ENCODE measurements around the gene KCNT1. TPM values are rescaled to one million over a fixed set of nuclear protein-coding genes. Genes with fewer than 3 reads are reported as not detected.

The KCNT1 gene
- total RNA-seq, 1 experiment from 2014 or later, result not detected

- H3K36me3 ChIP-seq (ENCODE audit: insufficient read depth, low read length), result no peaks in the 10 kb centered on the region
- no peaks in the 10 kb centered on the region for H3K9me2 ChIP-seq (replicated peaks; ENCODE audit: insufficient read depth, low read length)
- DNase-seq, result no peak
- H3K4me2 ChIP-seq (ENCODE audit: low read depth, low read length, poor library complexity, severe bottlenecking), result no peak overlapping the region
- H2AFZ ChIP-seq (ENCODE audit: low read length), result no peak overlapping the region
- no peaks in the 10 kb centered on the region for H3K27me3 ChIP-seq (ENCODE audit: low read length)
- H3K9me3 ChIP-seq (ENCODE audit: low read length), result no peaks in the 10 kb centered on the region
- H3K9ac ChIP-seq (ENCODE audit: low read length), result no peak overlapping the region
- H3K4me1 ChIP-seq (ENCODE audit: low read length), result no peaks in the 10 kb centered on the region
- H4K20me1 ChIP-seq (ENCODE audit: insufficient read depth, low read depth, low read length), result no peaks in the 10 kb centered on the region
- H3K79me2 ChIP-seq (ENCODE audit: low read length), result peaks cover 66% of the 10 kb centered on the region
- no peak overlapping the region for H3K4me3 ChIP-seq (ENCODE audit: low read length)
- H3K27ac ChIP-seq (ENCODE audit: low read length), result no peak overlapping the region
Observed at GRCh38 chr9:135839516-135839915, 137.5 kb downstream of the KCNT1 start.

GRCh38 chr9:135840107-135840506, 138.1 kb downstream of the KCNT1 start:
- Histone ChIP-seq H3K9me3 (ENCODE audit: low read length) (no peaks in the 10 kb centered on the region), H4K20me1 (ENCODE audit: insufficient read depth, low read depth, low read length) (no peaks in the 10 kb centered on the region), H3K9ac (ENCODE audit: low read length) (no peak overlapping the region), H3K27me3 (ENCODE audit: low read length) (no peaks in the 10 kb centered on the region), H3K79me2 (ENCODE audit: low read length) (peaks cover 63% of the 10 kb centered on the region), H3K4me1 (ENCODE audit: low read length) (no peaks in the 10 kb centered on the region), H3K9me2 (replicated peaks; ENCODE audit: insufficient read depth, low read length) (no peaks in the 10 kb centered on the region), H2AFZ (ENCODE audit: low read length) (no peak overlapping the region), H3K27ac (ENCODE audit: low read length) (no peak overlapping the region), H3K4me3 (ENCODE audit: low read length) (no peak overlapping the region), H3K4me2 (ENCODE audit: low read depth, low read length, poor library complexity, severe bottlenecking) (no peak overlapping the region), H3K36me3 (ENCODE audit: insufficient read depth, low read length) (no peaks in the 10 kb centered on the region)
- DNase-seq, result no peak

GRCh38 chr9:135840539-135840938, 138.6 kb downstream of the KCNT1 start:
- Histone ChIP-seq H3K27me3 (ENCODE audit: low read length) (no peaks in the 10 kb centered on the region), H3K9me3 (ENCODE audit: low read length) (no peaks in the 10 kb centered on the region), H3K36me3 (ENCODE audit: insufficient read depth, low read length) (no peaks in the 10 kb centered on the region), H3K9me2 (replicated peaks; ENCODE audit: insufficient read depth, low read length) (no peaks in the 10 kb centered on the region), H3K79me2 (ENCODE audit: low read length) (peaks cover 61% of the 10 kb centered on the region), H3K4me1 (ENCODE audit: low read length) (no peaks in the 10 kb centered on the region), H3K4me3 (ENCODE audit: low read length) (no peak overlapping the region), H3K9ac (ENCODE audit: low read length) (no peak overlapping the region), H3K27ac (ENCODE audit: low read length) (no peak overlapping the region), H4K20me1 (ENCODE audit: insufficient read depth, low read depth, low read length) (no peaks in the 10 kb centered on the region), H2AFZ (ENCODE audit: low read length) (no peak overlapping the region), H3K4me2 (ENCODE audit: low read depth, low read length, poor library complexity, severe bottlenecking) (no peak overlapping the region)
- DNase-seq, result no peak

Other genes with a start within 250 kb of the KCNT1 start
- gene PPP1R26, start 222.4 kb upstream of the KCNT1 start, total RNA-seq (2014; rRNA removed; shearing (Covaris generic); ENCODE audit: low replicate concordance), result 0.22 and 1.2 TPM in 2 replicates
- 47.9 and 51.9 TPM in 2 replicates for gene MRPS2, start 201.5 kb upstream of the KCNT1 start, total RNA-seq (2014; rRNA removed; shearing (Covaris generic); ENCODE audit: low replicate concordance)
- gene LCN1, start 180.7 kb upstream of the KCNT1 start, total RNA-seq (2014; rRNA removed; shearing (Covaris generic); ENCODE audit: low replicate concordance), result not detected in 2 replicates
- gene OBP2A, start 156.1 kb upstream of the KCNT1 start, total RNA-seq (2014; rRNA removed; shearing (Covaris generic); ENCODE audit: low replicate concordance), result not detected in 2 replicates
- not detected in 2 replicates for gene PAEP, start 140.4 kb upstream of the KCNT1 start, total RNA-seq (2014; rRNA removed; shearing (Covaris generic); ENCODE audit: low replicate concordance)
- not detected in 2 replicates for gene GLT6D1, start 62.6 kb upstream of the KCNT1 start, total RNA-seq (2014; rRNA removed; shearing (Covaris generic); ENCODE audit: low replicate concordance)
- gene LCN9, start 38.9 kb upstream of the KCNT1 start, total RNA-seq (2014; rRNA removed; shearing (Covaris generic); ENCODE audit: low replicate concordance), result not detected in 2 replicates
- not detected in 2 replicates for gene SOHLH1, start 2.7 kb upstream of the KCNT1 start, total RNA-seq (2014; rRNA removed; shearing (Covaris generic); ENCODE audit: low replicate concordance)
- 24.8 and 26.9 TPM in 2 replicates for gene CAMSAP1, start 205.4 kb downstream of the KCNT1 start, total RNA-seq (2014; rRNA removed; shearing (Covaris generic); ENCODE audit: low replicate concordance)

All from Karpas-422 (cell line).